HG03432 (cell line): ENCODE results near the gene CD209.

Experiments
- ATAC-seq: cut with Tn5 transposase; IDR thresholded peaks from one replicate; pipeline ENCODE4 v1.9.1; 2021; ENCODE audit warnings: mild to moderate bottlenecking, moderate library complexity; ENCODE audit not compliant: unreplicated experiment

Gene CD209

GRCh38 chr19:7706188-7706954 is 41.0 kb downstream of the CD209 start:
- no peak for ATAC-seq

GRCh38 chr19:7705387-7706187 is 41.7 kb downstream of the CD209 start:
- peak; percentile 47 for ATAC-seq

GRCh38 chr19:7704280-7705060 is 42.9 kb downstream of the CD209 start:
- no peak for ATAC-seq

GRCh38 chr19:7703332-7703731 is 44.0 kb downstream of the CD209 start:
- no peak for ATAC-seq

- ATAC-seq = peak; percentile 48
Measured at GRCh38 chr19:7701654-7702457, 45.5 kb downstream of the CD209 start, which contains the start of gene FCER2. Gene FCER2, minus strand, starts transcription at chr19:7702131. Its CDS starts 2,371 bp downstream, at chr19:7699760.

- ATAC-seq = no peak
Measured at GRCh38 chr19:7701049-7701653, 46.2 kb downstream of the CD209 start.

- no peak for ATAC-seq
Measured at GRCh38 chr19:7699417-7700401, 47.6 kb downstream of the CD209 start.

GRCh38 chr19:7699003-7699402 is 48.3 kb downstream of the CD209 start:
- ATAC-seq = no peak

GRCh38 chr19:7698583-7698982 is 48.8 kb downstream of the CD209 start:
- no peak for ATAC-seq

- ATAC-seq = no peak
Measured at GRCh38 chr19:7697721-7698287, 49.5 kb downstream of the CD209 start.

- ATAC-seq = no peak
Measured at GRCh38 chr19:7694499-7694898, 52.8 kb downstream of the CD209 start.

- ATAC-seq = no peak
Measured at GRCh38 chr19:7692417-7693088, 54.8 kb downstream of the CD209 start.

GRCh38 chr19:7691497-7691896 is 55.8 kb downstream of the CD209 start:
- ATAC-seq = no peak

GRCh38 chr19:7690779-7691258 is 56.5 kb downstream of the CD209 start:
- no peak for ATAC-seq
